Stomach (tissue), 4 donors: ENCODE data around the gene ITPR1.

Source experiments
- CTCF ChIP-seq, 7 experiments: fragments of 450-650 bp in 4 of 7; fragments of 200-600 bp in 3 of 7; sonication (generic) in 3 of 7; IDR thresholded peaks; one replicate each; pipeline ENCODE4 v1.5.1; 2016 to 2019; ENCODE audit warnings: antibody characterized with exemption in 7 of 7, control low read depth in 2 of 7, mild to moderate bottlenecking in 1 of 7
- EP300 ChIP-seq: sonication (generic); formaldehyde crosslinking; IDR thresholded peaks from one replicate; pipeline ENCODE4 v1.6.1; 2017; ENCODE audit warnings: antibody characterized with exemption
- POLR2A ChIP-seq, 4 donors: fragments of 450-650 bp; IDR thresholded peaks; one replicate each; pipeline ENCODE4 v1.6.1; 2016; ENCODE audit warnings: antibody characterized with exemption in 4 of 4, control low read depth in 2 of 4, mild to moderate bottlenecking in 1 of 4, moderate library complexity in 1 of 4

GRCh38 chr3:4552811-4553210, 59.7 kb downstream of the ITPR1 start:
- no peak for TF ChIP-seq POLR2A (IDR thresholded peaks at IDR 0.05)
- TF ChIP-seq CTCF (IDR thresholded peaks at IDR 0.05) = no peak
- no peak for TF ChIP-seq EP300
